GM19324 (cell line): Measurements from ENCODE around the gene CCDC78.

Experiments used
- ATAC-seq: cut with Tn5 transposase; IDR thresholded peaks from one replicate; pipeline ENCODE4 v1.9.1; 2021; ENCODE audit warnings: mild to moderate bottlenecking, moderate library complexity; ENCODE audit not compliant: unreplicated experiment, low FRiP score

Gene CCDC78

GRCh38 chr16:726438-727290, at the start of gene CCDC78, which contains the start of gene HAGHL:
Gene CCDC78 (minus strand): TSS chr16:726443. CDS start chr16:726367, 76 bp downstream.
Gene HAGHL (plus strand): TSS chr16:727106. CDS start chr16:727510, 404 bp downstream.
- no peak for ATAC-seq

- ATAC-seq: no peak
Measured at GRCh38 chr16:775236-775796, 49.1 kb upstream of the CCDC78 start.

GRCh38 chr16:774086-775001, 48.1 kb upstream of the CCDC78 start:
- no peak for ATAC-seq

- ATAC-seq: no peak
Measured at GRCh38 chr16:772959-773358, 46.7 kb upstream of the CCDC78 start.

- ATAC-seq: no peak
Measured at GRCh38 chr16:770411-770810, 44.2 kb upstream of the CCDC78 start.

- ATAC-seq: no peak
Measured at GRCh38 chr16:769934-770333, 43.7 kb upstream of the CCDC78 start.

- ATAC-seq: no peak
Measured at GRCh38 chr16:769184-769784, 43.0 kb upstream of the CCDC78 start.

GRCh38 chr16:768428-768827, 42.2 kb upstream of the CCDC78 start:
- no peak for ATAC-seq

GRCh38 chr16:767743-768235, 41.5 kb upstream of the CCDC78 start:
- ATAC-seq: no peak

GRCh38 chr16:766820-767640, 40.8 kb upstream of the CCDC78 start:
- ATAC-seq: no peak

- ATAC-seq: no peak
Measured at GRCh38 chr16:766008-766819, 40.0 kb upstream of the CCDC78 start.

GRCh38 chr16:765488-765865, 39.2 kb upstream of the CCDC78 start:
- no peak for ATAC-seq

GRCh38 chr16:764848-765487, 38.7 kb upstream of the CCDC78 start:
- ATAC-seq: no peak

GRCh38 chr16:764184-764750, 38.0 kb upstream of the CCDC78 start:
- ATAC-seq: no peak

GRCh38 chr16:763369-764183, 37.3 kb upstream of the CCDC78 start:
- ATAC-seq: no peak

- no peak for ATAC-seq
Measured at GRCh38 chr16:762595-763268, 36.5 kb upstream of the CCDC78 start.
